Fibroblast of gingiva (primary cell): ENCODE measurements around the gene LAMC1.

Experiments
- DNase-seq: peaks from one replicate; pipeline ENCODE4 v3.0.0-alpha.2; 2011; ENCODE audit warnings: low read depth

The LAMC1 gene

GRCh38 chr1:183079712-183080388 lies 56.6 kb downstream of the LAMC1 start:
- no peak for DNase-seq

- DNase-seq, result no peak
These were observed 57.2 kb downstream of the LAMC1 start for GRCh38 chr1:183080406-183080805.

GRCh38 chr1:183081402-183082120 lies 58.3 kb downstream of the LAMC1 start:
- no peak for DNase-seq

- no peak for DNase-seq
These were observed 59.4 kb downstream of the LAMC1 start for GRCh38 chr1:183082650-183083049.

- no peak for DNase-seq
These were observed 63.8 kb downstream of the LAMC1 start for GRCh38 chr1:183087001-183087400.

GRCh38 chr1:183089025-183089639 lies 65.9 kb downstream of the LAMC1 start:
- DNase-seq, result no peak

GRCh38 chr1:183090391-183091006 lies 67.3 kb downstream of the LAMC1 start:
- DNase-seq, result peak; percentile 90

- no peak for DNase-seq
These were observed 68.0 kb downstream of the LAMC1 start for GRCh38 chr1:183091181-183091580.

GRCh38 chr1:183092350-183092749 lies 69.1 kb downstream of the LAMC1 start:
- DNase-seq, result no peak

- DNase-seq, result no peak
These were observed 69.9 kb downstream of the LAMC1 start for GRCh38 chr1:183093066-183093668.

GRCh38 chr1:183093786-183094298 lies 70.6 kb downstream of the LAMC1 start:
- DNase-seq, result peak; percentile 51

- peak; percentile 28 for DNase-seq
These were observed 71.1 kb downstream of the LAMC1 start for GRCh38 chr1:183094351-183094750.

GRCh38 chr1:183096351-183096750 lies 73.1 kb downstream of the LAMC1 start:
- no peak for DNase-seq

GRCh38 chr1:183096894-183097293 lies 73.7 kb downstream of the LAMC1 start:
- peak; percentile 92 for DNase-seq

- peak; percentile 76 for DNase-seq
These were observed 74.3 kb downstream of the LAMC1 start for GRCh38 chr1:183097438-183098051.

GRCh38 chr1:183098317-183098716 lies 75.1 kb downstream of the LAMC1 start:
- DNase-seq, result no peak

- no peak for DNase-seq
These were observed 77.2 kb downstream of the LAMC1 start for GRCh38 chr1:183100361-183100974.

- DNase-seq, result no peak
These were observed 77.9 kb downstream of the LAMC1 start for GRCh38 chr1:183101081-183101480.

- DNase-seq, result no peak
These were observed 78.6 kb downstream of the LAMC1 start for GRCh38 chr1:183101841-183102276.

GRCh38 chr1:183103147-183103546 lies 79.9 kb downstream of the LAMC1 start:
- no peak for DNase-seq

- DNase-seq, result no peak
These were observed 80.4 kb downstream of the LAMC1 start for GRCh38 chr1:183103577-183103976.
